Measurements from ENCODE around the gene SIRT6. TPM values are rescaled to one million over a fixed set of nuclear protein-coding genes. Genes with fewer than 3 reads are reported as not detected.

Gene SIRT6
- total and polyA plus RNA-seq, 9 of the 15 experiments (the other 6 are each of a cell fraction or from before 2014, with no cell fraction given): 1.4 to 41.1 (median 10.2) TPM

DNA sequence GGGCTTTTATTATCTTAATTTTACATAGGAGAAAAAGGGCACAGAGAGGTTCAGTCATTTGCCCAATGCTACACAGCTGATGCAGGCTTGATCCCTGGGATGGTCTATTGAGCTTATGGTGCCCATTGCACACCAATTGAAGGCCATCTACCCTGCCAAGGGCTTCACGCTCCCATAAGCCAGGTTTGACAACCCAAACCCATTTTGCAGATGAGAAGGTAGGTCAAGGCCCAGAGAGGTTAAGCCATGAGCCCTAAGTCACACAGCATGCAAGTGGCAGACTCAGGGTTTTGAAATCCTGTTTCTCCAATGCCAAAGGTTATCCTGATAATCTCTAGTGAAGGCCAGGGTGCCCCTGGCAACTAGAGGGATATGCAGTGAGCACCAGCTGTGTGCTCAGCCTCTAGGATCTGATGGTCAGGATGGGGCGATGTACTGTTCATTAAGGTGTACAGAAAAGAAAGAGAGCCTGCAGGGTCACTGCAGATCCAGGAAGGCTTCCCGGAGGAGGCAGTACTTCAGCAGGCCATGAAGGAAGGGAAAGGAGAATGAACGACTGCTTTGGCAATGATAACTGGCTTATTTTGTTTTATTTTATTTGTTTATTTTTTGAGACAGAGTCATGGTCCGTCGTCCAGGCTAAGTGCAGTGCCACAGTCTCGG is 20.8 kb downstream of the SIRT6 start (continued):
- TF ChIP-seq FOXJ3 (CRISPR knock-in tag; IDR thresholded peaks at IDR 0.05): no peak
- no peak for TF ChIP-seq ETV1 (tag; conservative IDR thresholded peaks at IDR 0.05; ENCODE audit: low read depth)
- TF ChIP-seq, protein P1, sequence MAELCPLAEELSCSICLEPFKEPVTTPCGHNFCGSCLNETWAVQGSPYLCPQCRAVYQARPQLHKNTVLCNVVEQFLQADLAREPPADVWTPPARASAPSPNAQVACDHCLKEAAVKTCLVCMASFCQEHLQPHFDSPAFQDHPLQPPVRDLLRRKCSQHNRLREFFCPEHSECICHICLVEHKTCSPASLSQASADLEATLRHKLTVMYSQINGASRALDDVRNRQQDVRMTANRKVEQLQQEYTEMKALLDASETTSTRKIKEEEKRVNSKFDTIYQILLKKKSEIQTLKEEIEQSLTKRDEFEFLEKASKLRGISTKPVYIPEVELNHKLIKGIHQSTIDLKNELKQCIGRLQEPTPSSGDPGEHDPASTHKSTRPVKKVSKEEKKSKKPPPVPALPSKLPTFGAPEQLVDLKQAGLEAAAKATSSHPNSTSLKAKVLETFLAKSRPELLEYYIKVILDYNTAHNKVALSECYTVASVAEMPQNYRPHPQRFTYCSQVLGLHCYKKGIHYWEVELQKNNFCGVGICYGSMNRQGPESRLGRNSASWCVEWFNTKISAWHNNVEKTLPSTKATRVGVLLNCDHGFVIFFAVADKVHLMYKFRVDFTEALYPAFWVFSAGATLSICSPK (IDR thresholded peaks at IDR 0.05; ENCODE audit: borderline replicate concordance): no peak
- TF ChIP-seq PHF20 (IDR thresholded peaks at IDR 0.05; ENCODE audit: partially characterized antibody): peak; percentile 31
- TF ChIP-seq CAMTA2 (CRISPR knock-in tag; conservative IDR thresholded peaks at IDR 0.05): no peak
- no peak for TF ChIP-seq SMARCA4 (IDR thresholded peaks at IDR 0.05)
- no peak for TF ChIP-seq GABPB1 (CRISPR knock-in tag; IDR thresholded peaks at IDR 0.05)
- TF ChIP-seq RBM25 (IDR thresholded peaks at IDR 0.05; ENCODE audit: low read depth, low read length, severe bottlenecking): peak; percentile 95
- TF ChIP-seq, protein P2, sequence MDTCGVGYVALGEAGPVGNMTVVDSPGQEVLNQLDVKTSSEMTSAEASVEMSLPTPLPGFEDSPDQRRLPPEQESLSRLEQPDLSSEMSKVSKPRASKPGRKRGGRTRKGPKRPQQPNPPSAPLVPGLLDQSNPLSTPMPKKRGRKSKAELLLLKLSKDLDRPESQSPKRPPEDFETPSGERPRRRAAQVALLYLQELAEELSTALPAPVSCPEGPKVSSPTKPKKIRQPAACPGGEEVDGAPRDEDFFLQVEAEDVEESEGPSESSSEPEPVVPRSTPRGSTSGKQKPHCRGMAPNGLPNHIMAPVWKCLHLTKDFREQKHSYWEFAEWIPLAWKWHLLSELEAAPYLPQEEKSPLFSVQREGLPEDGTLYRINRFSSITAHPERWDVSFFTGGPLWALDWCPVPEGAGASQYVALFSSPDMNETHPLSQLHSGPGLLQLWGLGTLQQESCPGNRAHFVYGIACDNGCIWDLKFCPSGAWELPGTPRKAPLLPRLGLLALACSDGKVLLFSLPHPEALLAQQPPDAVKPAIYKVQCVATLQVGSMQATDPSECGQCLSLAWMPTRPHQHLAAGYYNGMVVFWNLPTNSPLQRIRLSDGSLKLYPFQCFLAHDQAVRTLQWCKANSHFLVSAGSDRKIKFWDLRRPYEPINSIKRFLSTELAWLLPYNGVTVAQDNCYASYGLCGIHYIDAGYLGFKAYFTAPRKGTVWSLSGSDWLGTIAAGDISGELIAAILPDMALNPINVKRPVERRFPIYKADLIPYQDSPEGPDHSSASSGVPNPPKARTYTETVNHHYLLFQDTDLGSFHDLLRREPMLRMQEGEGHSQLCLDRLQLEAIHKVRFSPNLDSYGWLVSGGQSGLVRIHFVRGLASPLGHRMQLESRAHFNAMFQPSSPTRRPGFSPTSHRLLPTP (IDR thresholded peaks at IDR 0.05; ENCODE audit: borderline replicate concordance, extremely low read depth, insufficient read length): no peak
- TF ChIP-seq, protein P3, sequence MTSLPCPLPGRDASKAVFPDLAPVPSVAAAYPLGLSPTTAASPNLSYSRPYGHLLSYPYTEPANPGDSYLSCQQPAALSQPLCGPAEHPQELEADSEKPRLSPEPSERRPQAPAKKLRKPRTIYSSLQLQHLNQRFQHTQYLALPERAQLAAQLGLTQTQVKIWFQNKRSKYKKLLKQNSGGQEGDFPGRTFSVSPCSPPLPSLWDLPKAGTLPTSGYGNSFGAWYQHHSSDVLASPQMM (CRISPR knock-in tag; IDR thresholded peaks at IDR 0.05): no peak
- 0 out of 3 replicates have a peak, but pooled peaks of 1 of the 2 experiments have one; percentile 47 for TF ChIP-seq CBX3 (IDR thresholded peaks at IDR 0.05; ENCODE audit: borderline replicate concordance in 1 of 2, low read length in 2 of 2)
- TF ChIP-seq CBX1 (IDR thresholded peaks at IDR 0.05; ENCODE audit: low read depth): peak; percentile 66; the same call in 1 of the 2 replicates
- no peak for TF ChIP-seq CBX8 (IDR thresholded peaks at IDR 0.05; ENCODE audit: borderline replicate concordance, extremely low read depth, low read depth, low read length, poor library complexity, severe bottlenecking)
- TF ChIP-seq ZNF644 (tag; IDR thresholded peaks at IDR 0.05; ENCODE audit: low read depth): no peak
- TF ChIP-seq TEAD4 (IDR thresholded peaks at IDR 0.05; ENCODE audit: low read length): no peak
- no peak for TF ChIP-seq TEAD4 (CRISPR knock-in tag; IDR thresholded peaks at IDR 0.05; ENCODE audit: borderline replicate concordance)

All from K562 (cell line).